SW480 (cell line): ENCODE measurements around the gene GNPTG.
"Not testable (repeated sequence)": the region's sequence is repeated elsewhere in the genome, so short reads cannot be mapped to it uniquely, and the experiment has no call there.

Experiments
- DNase-seq: peaks from one replicate; pipeline ENCODE4 v3.0.0-alpha.2; 2016; ENCODE audit warnings: low spot score

GNPTG gene

GRCh38 chr16:1319041-1319440 is 32.7 kb upstream of the GNPTG start:
- no peak for DNase-seq

GRCh38 chr16:1320097-1320496 is 31.6 kb upstream of the GNPTG start:
- no peak for DNase-seq

GRCh38 chr16:1320658-1321240 is 31.0 kb upstream of the GNPTG start:
- no peak for DNase-seq

GRCh38 chr16:1322407-1322806 is 29.3 kb upstream of the GNPTG start:
- DNase-seq: no peak

GRCh38 chr16:1323296-1324239 is 28.2 kb upstream of the GNPTG start:
- DNase-seq: no peak

- DNase-seq: no peak
Observed at GRCh38 chr16:1324286-1324826, 27.4 kb upstream of the GNPTG start.

- DNase-seq: no peak
Observed at GRCh38 chr16:1325261-1325660, 26.5 kb upstream of the GNPTG start.

GRCh38 chr16:1325673-1326371 is 25.9 kb upstream of the GNPTG start:
- DNase-seq: no peak

GRCh38 chr16:1326391-1326790 is 25.3 kb upstream of the GNPTG start:
- no peak for DNase-seq

- no peak for DNase-seq
Observed at GRCh38 chr16:1326946-1327618, 24.6 kb upstream of the GNPTG start.

GRCh38 chr16:1327619-1327947 is 24.1 kb upstream of the GNPTG start:
- DNase-seq: no peak

- not testable (repeated sequence) for DNase-seq
Observed at GRCh38 chr16:1328136-1328535, 23.6 kb upstream of the GNPTG start.

- DNase-seq: not testable (repeated sequence)
Observed at GRCh38 chr16:1328961-1329360, 22.8 kb upstream of the GNPTG start.

- DNase-seq: no peak
Observed at GRCh38 chr16:1330260-1330914, 21.3 kb upstream of the GNPTG start.

GRCh38 chr16:1330931-1331711 is 20.6 kb upstream of the GNPTG start:
- DNase-seq: no peak

- peak; percentile 75 for DNase-seq
Observed at GRCh38 chr16:1331712-1332617, 19.8 kb upstream of the GNPTG start.

GRCh38 chr16:1332618-1333148 is 19.0 kb upstream of the GNPTG start:
- DNase-seq: no peak

GRCh38 chr16:1333149-1333812 is 18.4 kb upstream of the GNPTG start, which contains the start of gene BAIAP3:
Gene BAIAP3, plus strand, starts transcription at chr16:1333645. Its CDS starts 4,905 bp downstream, at chr16:1338550.
- DNase-seq: no peak
